ENCODE measurements around the gene SMYD3.

Gene SMYD3

GRCh38 chr1:246294263-246294662, 212.8 kb downstream of the SMYD3 start:
- Histone ChIP-seq H3K79me2 (ENCODE audit: insufficient read depth, low read length) (no peaks in the 10 kb centered on the region), H3K9me3 (ENCODE audit: insufficient read depth, low read length, severe bottlenecking) (no peaks in the 10 kb centered on the region), H3K36me3 (ENCODE audit: insufficient read depth, low read length) (no peaks in the 10 kb centered on the region), H3K27ac (ENCODE audit: low read length) (no peak overlapping the region), H3K27me3 (ENCODE audit: insufficient read depth, low read length, poor library complexity) (no peaks in the 10 kb centered on the region), H3K9ac (ENCODE audit: low read depth, low read length) (no peak overlapping the region), H4K20me1 (ENCODE audit: insufficient read depth, low read length) (no peaks in the 10 kb centered on the region), H2AFZ (ENCODE audit: low read depth, low read length) (no peak overlapping the region), H3K4me2 (ENCODE audit: insufficient read depth, low read length) (no peak overlapping the region), H3K4me3 (ENCODE audit: low read depth in 1 of 2, low read length in 2 of 2) (no peak overlapping the region), H3K4me1 (ENCODE audit: insufficient read depth, low read length) (no peaks in the 10 kb centered on the region)
- DNase-seq = no peak
- TF ChIP-seq CTCF (IDR thresholded peaks at IDR 0.05; ENCODE audit: borderline replicate concordance, extremely low read depth, low read length, poor library complexity, severe bottlenecking) (no peak), EZH2 (IDR thresholded peaks at IDR 0.05; ENCODE audit: borderline replicate concordance, low read depth, low read length, severe bottlenecking) (no peak)
- no peak for ATAC-seq (ENCODE audit: insufficient read depth, low read depth)

- Histone ChIP-seq H3K27ac (ENCODE audit: low read length) (no peak overlapping the region), H2AFZ (ENCODE audit: low read depth, low read length) (no peak overlapping the region), H3K9me3 (ENCODE audit: insufficient read depth, low read length, severe bottlenecking) (no peaks in the 10 kb centered on the region), H3K4me2 (ENCODE audit: insufficient read depth, low read length) (no peak overlapping the region), H3K9ac (ENCODE audit: low read depth, low read length) (no peak overlapping the region), H3K36me3 (ENCODE audit: insufficient read depth, low read length) (no peaks in the 10 kb centered on the region), H3K4me1 (ENCODE audit: insufficient read depth, low read length) (no peaks in the 10 kb centered on the region), H3K4me3 (ENCODE audit: low read depth in 1 of 2, low read length in 2 of 2) (no peak overlapping the region), H4K20me1 (ENCODE audit: insufficient read depth, low read length) (no peaks in the 10 kb centered on the region), H3K79me2 (ENCODE audit: insufficient read depth, low read length) (no peaks in the 10 kb centered on the region), H3K27me3 (ENCODE audit: insufficient read depth, low read length, poor library complexity) (no peaks in the 10 kb centered on the region)
- ATAC-seq (ENCODE audit: insufficient read depth, low read depth) (no peak), DNase-seq (no peak)
- no peak for TF ChIP-seq EZH2 (IDR thresholded peaks at IDR 0.05; ENCODE audit: borderline replicate concordance, low read depth, low read length, severe bottlenecking)
- TF ChIP-seq CTCF (IDR thresholded peaks at IDR 0.05; ENCODE audit: borderline replicate concordance, extremely low read depth, low read length, poor library complexity, severe bottlenecking) = no peak
These were observed 213.5 kb downstream of the SMYD3 start for GRCh38 chr1:246293366-246294121.

GRCh38 chr1:246292571-246292970, 214.5 kb downstream of the SMYD3 start:
- Histone ChIP-seq H2AFZ (ENCODE audit: low read depth, low read length) (no peak overlapping the region), H3K4me2 (ENCODE audit: insufficient read depth, low read length) (no peak overlapping the region), H3K36me3 (ENCODE audit: insufficient read depth, low read length) (no peaks in the 10 kb centered on the region), H3K79me2 (ENCODE audit: insufficient read depth, low read length) (no peaks in the 10 kb centered on the region), H3K9ac (ENCODE audit: low read depth, low read length) (no peak overlapping the region), H3K4me1 (ENCODE audit: insufficient read depth, low read length) (no peaks in the 10 kb centered on the region), H3K27me3 (ENCODE audit: insufficient read depth, low read length, poor library complexity) (no peaks in the 10 kb centered on the region), H3K27ac (ENCODE audit: low read length) (no peak overlapping the region), H3K9me3 (ENCODE audit: insufficient read depth, low read length, severe bottlenecking) (no peaks in the 10 kb centered on the region), H4K20me1 (ENCODE audit: insufficient read depth, low read length) (no peaks in the 10 kb centered on the region), H3K4me3 (ENCODE audit: low read depth in 1 of 2, low read length in 2 of 2) (no peak overlapping the region)
- no peak for TF ChIP-seq EZH2 (IDR thresholded peaks at IDR 0.05; ENCODE audit: borderline replicate concordance, low read depth, low read length, severe bottlenecking)
- TF ChIP-seq CTCF (IDR thresholded peaks at IDR 0.05; ENCODE audit: borderline replicate concordance, extremely low read depth, low read length, poor library complexity, severe bottlenecking) = no peak
- no peak for DNase-seq
- no peak for ATAC-seq (ENCODE audit: insufficient read depth, low read depth)

Data from DND-41 (cell line).